Stimulated activated CD8-positive, alpha-beta memory T cell treated with anti-CD3 and anti-CD28 coated beads, Interleukin-15, amount 100 ng/mL, for 4 hours (primary cell): ENCODE measurements around the gene ANKRD40.
"Not testable (repeated sequence)": the region's sequence is repeated elsewhere in the genome, so short reads cannot be mapped to it uniquely, and the experiment has no call there.

Experiments used
- DNase-seq, 2 donors: peaks; one replicate each; pipeline ENCODE4 v3.0.0-alpha.2; 2020; ENCODE audit warnings: low read depth in 2 of 2

Gene ANKRD40

DNA sequence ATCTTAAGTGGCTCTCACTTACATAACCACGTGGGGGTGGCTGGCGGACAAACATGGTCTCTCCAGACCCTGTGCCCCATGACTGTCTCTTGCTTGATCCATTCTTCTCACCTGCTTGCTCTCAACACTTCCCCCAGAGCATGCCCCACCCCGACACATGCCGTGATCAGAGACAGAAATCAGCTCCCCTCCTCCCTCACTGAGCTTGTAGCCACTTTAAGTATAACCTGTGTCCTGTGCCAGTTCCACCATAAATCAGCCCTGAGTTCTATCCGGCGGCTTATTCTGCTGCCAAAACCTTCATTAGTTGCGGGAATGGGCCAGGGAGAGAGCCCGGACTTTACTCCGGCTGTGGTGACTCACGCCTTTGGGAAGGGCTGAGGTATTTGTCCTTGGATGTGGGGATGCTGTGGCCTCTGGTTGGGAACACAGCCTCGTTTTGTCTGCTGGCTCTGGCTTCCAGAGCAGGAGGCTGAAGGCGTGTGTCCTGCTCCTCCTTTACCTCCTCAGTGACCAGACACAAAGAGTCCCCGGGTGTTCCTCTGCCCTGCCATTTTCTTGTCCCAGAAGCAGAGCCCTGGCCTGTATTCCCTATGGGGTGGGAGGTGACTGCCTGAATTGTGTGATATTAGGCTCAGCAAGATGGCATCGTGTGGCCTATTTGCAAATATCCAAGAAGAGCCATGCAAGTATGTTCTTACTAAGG, 21.1 kb downstream of the ANKRD40 start:
- no peak for DNase-seq

DNA sequence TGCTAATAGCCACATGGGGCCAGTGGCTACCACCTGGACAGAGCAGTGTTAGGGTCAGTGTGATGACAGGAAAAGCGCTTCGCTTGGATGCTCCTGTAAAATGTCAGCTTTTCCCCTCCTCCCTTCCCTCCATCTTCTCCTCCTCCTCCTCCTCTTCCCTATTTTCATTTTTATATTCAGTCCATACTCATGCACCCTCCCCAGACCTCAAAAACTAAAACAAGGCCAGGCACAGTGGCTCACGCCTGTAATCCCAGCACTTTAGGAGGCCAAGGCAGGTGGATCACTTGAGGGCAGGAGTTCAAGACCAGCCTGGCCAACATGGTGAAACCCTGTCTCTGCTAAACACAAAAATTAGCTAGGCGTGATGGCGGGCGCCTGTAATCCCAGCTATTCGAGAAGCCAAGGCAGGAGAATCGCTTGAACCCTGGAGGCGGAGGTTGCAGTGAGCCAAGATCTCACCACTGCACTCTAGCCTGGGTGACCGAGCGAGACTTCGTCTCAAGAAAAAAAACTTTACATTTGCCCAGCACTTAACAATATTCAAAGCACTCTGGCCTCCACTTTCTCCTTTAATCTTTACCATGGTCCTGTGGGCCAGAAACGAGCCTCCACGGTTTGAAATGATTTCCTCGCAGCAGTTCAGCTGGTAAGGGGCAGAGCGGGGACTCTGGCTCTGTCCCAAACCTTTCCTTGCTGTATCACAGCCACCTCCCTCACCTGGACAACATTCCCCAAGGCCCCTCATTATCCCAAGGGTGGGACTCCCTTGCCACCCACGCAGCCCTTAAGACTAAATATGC, 21.8 kb downstream of the ANKRD40 start:
- no peak for DNase-seq

DNA sequence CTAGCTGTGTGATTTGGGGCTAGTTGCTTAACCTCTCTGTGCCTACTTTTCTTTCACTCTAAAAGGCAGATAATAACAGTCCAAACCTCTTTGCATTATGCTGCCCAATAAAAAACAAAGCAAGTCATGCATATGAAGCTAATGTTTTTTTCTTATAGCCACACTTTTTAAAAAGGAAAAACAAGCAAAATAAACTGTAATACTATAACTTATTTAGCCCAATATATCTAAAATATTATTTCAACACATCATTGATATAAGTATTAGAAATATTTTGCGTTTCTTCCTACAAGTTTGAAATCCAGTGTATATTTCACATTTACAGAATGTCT, 22.4 kb downstream of the ANKRD40 start:
- DNase-seq, result no peak

DNA sequence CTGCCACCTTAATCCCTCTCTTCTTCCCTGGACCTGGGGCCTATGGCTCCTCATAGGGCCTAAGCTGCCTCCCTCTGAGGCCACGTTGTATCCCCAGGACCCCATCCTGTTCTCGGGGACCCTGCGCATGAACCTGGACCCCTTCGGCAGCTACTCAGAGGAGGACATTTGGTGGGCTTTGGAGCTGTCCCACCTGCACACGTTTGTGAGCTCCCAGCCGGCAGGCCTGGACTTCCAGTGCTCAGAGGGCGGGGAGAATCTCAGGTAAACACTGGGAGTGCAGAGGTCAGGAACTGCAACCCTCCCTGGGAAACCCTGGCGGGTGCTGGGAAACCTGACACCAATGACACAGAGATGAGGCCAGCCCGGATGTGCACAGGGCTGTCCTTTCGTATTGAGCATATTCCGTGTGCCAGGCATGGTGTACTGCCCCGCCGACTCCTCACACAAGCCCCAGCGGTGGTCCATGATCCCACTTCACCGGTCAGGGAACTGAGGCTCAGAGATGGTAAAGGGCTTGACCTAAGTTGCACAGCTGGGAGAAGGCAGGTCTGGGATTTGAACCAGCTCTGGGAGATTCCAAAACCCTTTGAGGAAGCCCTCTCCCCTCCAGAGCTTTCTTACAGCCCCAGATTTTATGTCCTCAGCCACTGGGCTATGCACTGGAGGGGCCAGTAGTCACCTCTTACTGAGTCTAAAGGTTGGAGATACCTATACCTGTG, 22.9 kb downstream of the ANKRD40 start:
- DNase-seq, result no peak

DNA sequence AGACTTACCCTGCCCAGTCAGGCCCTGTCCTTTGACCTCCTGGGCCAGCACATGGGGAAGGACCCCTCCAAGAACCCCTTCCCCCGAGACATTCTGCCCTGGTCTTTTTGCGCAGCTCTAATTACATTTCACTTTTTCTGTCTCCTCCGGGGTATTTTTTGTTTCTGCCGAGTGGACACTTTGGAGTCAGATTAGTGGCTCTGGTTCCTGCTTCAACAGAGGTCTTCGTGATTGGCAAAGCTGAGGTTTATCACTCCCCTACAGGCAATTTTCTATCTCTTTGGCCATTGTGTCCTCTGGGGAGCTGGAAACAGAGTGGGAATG, 23.5 kb downstream of the ANKRD40 start:
- no peak for DNase-seq

DNA sequence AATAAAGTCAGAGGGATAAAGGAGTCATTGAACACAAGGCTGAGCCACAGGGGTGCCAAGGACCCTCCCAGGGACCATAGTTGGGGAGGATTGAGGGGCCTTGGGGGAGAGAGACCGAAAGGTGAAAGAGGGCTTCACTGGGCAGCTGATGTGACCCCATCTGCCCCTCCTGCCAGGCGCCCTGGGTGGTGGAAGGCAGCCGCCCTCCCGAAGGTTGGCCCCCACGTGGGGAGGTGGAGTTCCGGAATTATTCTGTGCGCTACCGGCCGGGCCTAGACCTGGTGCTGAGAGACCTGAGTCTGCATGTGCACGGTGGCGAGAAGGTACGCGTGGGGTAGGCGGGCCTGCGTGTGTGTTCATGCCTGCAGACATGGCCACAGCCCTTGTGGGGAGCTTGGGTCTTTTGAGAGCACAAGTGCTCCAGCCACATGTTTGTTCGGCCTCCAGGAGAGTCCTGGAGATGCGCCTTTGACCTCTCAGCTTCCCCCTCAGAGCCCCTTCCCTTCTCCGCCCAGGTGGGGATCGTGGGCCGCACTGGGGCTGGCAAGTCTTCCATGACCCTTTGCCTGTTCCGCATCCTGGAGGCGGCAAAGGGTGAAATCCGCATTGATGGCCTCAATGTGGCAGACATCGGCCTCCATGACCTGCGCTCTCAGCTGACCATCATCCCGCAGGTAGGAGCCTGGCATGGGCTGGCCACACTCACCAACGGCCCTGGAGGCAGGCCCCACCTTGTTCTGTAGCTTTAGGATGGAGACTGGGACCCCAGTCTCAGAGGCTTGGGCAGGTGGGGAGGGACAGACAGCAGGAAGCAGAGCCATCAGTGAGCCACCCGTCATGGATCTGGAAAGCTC, 24.1 kb downstream of the ANKRD40 start:
- DNase-seq, result no peak

DNA sequence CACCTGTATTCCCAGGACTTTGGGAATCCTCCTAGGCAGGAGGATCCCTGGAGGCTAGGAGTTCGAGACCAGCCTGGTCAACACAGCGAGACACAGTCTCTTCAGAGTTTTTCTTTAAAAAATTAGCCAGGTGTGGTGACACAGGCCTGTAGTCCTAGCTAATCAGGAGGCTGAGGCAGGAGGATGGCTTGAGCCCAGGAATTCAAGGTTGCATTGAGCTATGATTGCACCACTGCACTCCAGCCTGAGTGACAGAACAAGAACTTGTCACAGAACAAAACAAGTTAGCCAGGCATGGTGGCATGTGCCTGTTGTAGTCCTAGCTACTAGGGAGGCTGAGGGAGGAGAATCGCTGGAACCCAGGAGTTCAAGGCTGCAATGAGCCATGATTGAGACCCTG, 24.8 kb downstream of the ANKRD40 start:
- no peak for DNase-seq

DNA sequence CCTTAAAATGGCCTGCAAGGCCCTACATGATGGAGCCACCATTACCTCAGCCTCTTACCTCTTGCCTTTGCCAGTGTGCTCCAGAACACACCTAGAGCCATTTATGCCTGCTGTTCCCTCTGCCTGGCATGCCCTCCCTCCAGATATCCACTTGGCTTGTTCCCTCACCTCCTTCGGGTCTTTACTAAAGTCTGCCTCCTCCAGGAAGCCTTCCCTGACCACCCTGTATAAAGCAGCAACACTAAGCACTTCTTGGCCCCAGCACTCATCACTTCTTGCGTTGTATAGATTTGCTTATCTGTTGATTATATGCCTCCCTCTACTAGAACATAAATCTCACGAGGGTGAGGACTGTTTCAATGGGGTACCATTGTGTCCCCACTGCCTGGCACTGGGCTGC, 25.3 kb downstream of the ANKRD40 start:
- no peak for DNase-seq

DNA sequence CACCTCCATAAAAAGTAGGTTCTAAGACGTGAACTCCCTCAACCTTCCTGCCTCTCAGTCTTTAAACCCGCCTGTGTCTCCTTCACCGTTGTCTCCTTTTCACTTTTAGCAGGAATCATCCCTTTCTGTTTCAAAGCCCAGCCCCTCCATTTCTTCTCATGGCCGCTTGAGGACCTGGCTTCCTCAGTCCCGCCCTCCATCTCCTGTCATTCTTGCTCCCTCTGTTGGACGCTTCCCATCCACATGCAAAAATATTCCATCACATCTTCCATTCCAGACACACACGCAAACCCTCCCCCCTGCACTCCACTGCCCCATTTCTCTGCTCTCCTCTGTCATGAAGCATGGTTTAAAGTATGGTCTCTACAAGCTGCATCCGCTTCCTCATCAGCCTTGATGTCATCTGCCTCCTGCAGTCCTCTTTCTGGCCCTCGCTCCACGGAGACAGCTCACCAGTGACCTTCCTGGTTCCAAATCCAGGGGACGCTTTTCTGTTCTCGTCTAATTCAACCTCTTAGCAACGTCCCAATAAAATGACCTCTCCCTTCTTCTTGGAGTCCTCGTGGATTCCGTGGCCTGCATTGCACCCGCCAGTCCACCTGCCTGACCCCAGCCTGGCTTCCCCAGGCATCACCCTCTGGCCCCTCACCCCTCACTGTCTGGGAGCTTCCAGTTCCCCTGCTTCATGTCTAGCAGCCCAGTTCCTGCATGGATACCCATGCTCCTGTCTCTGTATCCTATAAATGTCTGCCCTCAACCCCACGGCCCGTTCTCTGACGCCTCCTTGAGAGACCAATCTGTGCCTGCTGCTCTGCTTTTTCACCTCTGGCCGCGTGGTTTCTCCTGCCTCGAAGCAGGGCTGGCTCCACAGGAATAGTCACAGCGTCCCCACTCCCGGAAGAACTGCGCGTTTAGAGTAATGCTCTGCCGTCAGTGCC, 26.2 kb downstream of the ANKRD40 start:
- DNase-seq, result no peak

DNA sequence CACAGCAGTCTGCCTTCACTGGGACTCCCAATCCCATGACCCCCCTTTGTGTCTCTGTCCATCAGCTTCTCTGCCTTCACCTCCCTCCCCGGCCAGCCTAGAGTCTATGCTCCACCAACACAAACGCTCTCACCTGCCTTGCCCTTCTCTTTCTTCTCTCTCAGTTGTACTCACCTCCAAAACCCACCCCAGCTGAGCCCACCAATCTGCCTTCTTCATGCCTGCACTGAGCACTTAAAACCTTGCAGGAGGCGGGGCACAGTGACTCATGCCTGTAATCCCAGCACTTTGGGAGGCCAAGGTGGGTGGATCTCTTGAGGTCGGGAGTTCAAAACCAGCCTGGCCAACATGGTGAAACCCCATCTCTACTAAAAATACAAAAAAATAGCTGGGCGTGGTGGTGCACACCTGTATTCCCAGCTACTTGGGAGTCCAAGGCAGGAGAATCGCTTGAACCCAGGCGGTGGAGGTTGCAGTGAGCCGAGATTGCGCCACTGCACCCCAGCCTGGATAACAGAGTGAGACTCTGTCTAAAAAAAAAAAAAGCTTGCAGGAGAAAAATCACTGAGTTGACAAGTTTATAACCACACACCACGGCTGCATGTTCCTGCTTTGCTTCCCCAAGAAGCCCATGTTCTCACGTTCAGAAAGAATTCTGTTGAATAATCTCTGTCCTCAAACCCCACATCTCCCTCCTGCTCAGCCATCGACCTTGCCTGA, 27.0 kb downstream of the ANKRD40 start:
- DNase-seq, result not testable (repeated sequence)

DNA sequence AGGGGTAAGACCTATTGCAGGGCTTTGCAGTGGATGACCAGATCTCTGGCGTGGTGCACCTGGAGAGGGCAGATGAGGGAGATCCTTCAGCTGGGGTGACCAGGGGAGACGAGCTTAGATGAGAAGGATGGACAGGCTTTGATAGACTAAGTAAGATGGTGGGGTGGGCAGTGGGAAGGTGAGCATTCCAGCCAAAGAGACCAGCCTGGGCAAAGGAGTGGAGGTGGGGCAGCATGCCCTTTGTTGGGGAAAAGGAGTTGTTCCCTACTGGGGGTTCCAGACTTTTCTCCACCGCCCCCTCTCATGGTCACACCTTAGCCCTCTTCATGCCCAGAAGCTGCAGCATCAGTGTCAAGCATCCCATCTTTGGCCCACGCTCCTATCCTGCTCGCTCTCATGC, 27.6 kb downstream of the ANKRD40 start:
- DNase-seq, result no peak

DNA sequence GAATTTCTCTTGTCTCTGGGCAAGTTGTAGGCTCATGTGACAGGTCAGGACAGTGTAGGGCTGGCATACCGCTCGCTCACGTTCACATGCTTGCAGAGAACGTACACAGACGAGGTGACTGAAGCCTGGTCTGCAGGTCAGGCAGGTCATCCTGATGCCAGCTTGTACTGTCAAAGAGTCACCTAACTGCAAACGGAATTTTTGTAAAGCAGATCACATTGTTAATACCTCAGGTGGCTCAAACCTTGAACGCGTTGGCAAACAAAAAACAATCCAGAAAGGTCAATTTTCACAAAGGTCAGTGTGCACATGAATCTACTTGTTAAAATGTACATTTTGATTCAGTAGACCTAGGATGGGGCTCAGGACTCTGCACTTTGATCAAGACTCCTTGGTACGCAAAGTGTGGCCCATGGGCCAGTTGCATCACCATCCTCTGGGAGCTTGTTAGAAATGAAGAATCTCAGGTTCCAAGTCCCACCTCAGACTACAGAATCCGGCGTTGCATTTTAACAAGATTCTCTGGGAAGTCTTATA, 28.6 kb downstream of the ANKRD40 start:
- DNase-seq, result no peak

DNA sequence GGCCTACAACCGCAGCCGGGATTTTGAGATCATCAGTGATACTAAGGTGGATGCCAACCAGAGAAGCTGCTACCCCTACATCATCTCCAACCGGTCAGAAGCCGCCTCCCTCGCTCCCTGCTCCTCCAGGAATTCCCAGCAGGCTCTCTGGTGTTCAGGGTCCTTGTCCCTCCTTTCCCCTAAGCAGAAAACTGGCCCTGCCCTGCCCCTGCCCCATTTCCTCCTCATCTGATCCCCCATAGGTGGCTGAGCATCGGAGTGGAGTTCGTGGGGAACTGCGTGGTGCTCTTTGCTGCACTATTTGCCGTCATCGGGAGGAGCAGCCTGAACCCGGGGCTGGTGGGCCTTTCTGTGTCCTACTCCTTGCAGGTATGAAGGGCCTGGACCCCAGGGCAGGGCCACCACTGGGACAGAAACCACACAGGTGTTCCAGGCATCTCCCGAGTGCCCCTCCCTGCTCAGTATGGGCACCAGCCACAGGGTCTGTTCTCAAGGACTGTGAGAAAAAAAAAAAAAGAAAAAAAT, 29.8 kb downstream of the ANKRD40 start:
- no peak for DNase-seq

DNA sequence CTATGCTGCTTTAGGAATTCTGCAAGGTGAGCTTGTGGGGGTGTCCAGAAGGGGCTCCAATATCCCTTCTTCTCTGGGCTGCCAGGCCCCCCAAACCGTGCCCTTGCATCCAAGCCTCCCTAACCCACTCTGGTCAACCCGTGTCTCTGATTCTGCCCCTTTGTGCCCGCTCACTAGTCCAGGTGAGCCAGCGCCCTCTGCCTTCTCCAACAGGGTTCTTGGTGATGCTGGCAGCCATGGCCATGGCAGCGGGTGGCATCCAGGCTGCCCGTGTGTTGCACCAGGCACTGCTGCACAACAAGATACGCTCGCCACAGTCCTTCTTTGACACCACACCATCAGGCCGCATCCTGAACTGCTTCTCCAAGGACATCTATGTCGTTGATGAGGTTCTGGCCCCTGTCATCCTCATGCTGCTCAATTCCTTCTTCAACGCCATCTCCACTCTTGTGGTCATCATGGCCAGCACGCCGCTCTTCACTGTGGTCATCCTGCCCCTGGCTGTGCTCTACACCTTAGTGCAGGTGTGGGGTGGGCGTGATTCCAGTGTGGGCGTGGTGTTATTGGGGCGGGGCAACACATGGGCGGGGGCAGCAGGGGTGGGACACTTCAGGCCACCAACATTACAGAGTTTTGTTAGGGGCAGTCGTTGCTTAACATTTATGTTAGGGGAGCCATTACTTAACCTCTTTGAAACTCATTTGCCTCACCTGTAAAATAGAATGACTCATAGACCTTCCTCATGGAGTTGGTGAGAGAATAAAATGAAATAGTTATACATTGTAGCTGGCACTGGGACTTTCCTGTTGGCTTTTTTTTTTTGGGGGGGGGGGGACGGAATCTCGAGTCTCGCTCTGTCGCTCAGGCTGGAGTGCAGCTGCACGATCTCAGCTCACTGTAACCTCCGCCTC, 31.4 kb downstream of the ANKRD40 start:
- no peak for DNase-seq

DNA sequence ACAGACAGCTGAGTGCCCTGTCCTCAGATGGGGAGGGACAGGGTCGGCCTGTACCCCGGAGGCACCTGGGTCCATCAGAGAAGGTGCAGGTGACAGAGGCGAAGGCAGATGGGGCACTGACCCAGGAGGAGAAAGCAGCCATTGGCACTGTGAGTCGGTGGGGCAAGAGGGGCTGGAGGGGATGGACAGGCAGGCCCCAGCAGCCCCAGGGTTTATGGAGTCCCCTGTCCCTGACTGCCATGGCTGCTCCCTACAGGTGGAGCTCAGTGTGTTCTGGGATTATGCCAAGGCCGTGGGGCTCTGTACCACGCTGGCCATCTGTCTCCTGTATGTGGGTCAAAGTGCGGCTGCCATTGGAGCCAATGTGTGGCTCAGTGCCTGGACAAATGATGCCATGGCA, 32.1 kb downstream of the ANKRD40 start:
- no peak for DNase-seq

DNA sequence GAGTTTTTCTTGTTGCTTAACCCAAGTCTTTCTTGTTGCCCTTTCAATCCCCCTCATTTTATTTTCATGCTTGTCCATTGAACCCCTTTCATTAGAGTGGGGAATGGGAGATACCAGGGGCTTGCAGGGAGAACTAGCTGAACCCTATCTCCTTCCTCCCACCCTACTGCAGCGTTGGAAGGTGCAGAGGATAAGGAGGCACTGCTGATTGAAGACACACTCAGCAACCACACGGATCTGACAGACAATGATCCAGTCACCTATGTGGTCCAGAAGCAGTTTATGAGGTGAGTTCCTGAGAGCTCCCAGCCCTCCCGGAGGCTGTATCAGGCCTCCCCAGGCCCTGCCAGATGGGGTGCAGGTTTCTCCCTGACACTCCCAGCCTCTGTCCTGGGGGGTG, 32.5 kb downstream of the ANKRD40 start:
- no peak for DNase-seq

DNA sequence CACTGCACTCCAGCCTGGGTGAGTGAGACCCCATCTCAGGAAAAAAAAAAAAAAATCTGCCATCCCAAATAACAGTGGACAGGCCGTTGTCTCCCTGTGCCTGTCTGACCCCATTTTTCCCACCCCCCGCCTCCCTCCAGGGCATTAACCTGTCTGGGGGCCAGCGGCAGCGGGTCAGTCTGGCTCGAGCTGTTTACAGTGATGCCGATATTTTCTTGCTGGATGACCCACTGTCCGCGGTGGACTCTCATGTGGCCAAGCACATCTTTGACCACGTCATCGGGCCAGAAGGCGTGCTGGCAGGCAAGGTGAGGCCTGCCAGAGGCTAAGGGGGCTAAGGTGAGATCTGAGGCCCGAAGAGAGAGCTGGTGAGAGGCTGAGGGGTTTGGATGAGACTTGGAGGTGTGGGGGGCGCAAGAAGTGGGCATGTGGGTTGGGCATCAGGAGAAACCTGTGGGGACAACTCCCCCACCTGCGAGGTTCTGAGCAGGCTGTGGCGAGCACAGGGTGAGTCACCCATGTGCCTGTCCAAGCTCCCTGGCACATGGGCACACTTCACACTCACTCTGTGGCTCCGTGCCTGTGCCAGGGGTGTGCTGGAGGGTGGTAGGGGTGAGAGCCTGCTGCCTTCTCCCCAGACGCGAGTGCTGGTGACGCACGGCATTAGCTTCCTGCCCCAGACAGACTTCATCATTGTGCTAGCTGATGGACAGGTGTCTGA, 34.7 kb downstream of the ANKRD40 start:
- no peak for DNase-seq

DNA sequence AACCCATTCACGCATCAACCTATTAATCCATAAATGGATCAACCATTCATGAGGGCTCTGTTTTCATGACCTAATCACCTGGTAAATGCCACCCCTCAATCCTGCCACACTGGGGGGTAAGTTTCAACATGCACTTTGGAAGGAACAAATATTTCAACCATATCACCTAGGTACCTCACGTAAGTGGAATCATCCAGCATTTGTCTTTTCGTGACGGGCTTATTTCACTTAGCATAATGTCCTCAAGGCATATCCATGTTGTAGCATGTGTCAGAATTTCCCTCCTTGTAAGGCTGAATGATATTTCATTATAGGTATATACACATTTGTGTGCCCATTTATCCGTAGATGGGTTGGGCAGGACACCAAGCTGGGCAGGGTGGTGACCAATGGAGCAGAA, 35.6 kb downstream of the ANKRD40 start:
- DNase-seq, result no peak
